Gastrocnemius medialis (tissue), 4 donors: ENCODE measurements around the gene AQP12B.

Experiments used
- CTCF ChIP-seq, 5 experiments: fragments of 450-650 bp in 3 of 5; fragments of 200-600 bp in 2 of 5; sonication (generic) in 2 of 5; IDR thresholded peaks in 4 of 5; conservative IDR thresholded peaks in 1 of 5; 1 replicate in 4 of 5; 2 replicates in 1 of 5; pipeline ENCODE4 v1.5.1; 2016 to 2019; ENCODE audit warnings: antibody characterized with exemption in 5 of 5, mild to moderate bottlenecking in 3 of 5, moderate library complexity in 3 of 5
- POLR2A ChIP-seq, 2 donors: fragments of 450-650 bp; IDR thresholded peaks; one replicate each; pipeline ENCODE4 v1.6.1; 2017; ENCODE audit warnings: antibody characterized with exemption in 2 of 2, mild to moderate bottlenecking in 2 of 2, moderate library complexity in 2 of 2

- no peak for TF ChIP-seq CTCF (IDR thresholded peaks at IDR 0.05 in 4 of 5, conservative IDR thresholded peaks at IDR 0.05 in 1 of 5)
- no peak for TF ChIP-seq POLR2A (IDR thresholded peaks at IDR 0.05)
Observed at GRCh38 chr2:240632306-240632721, 50.4 kb downstream of the AQP12B start.
